ENCODE measurements around the gene BRS3.

- TF ChIP-seq CTCF (conservative IDR thresholded peaks at IDR 0.05 in 1 of 2, IDR thresholded peaks at IDR 0.05 in 1 of 2; ENCODE audit: low read depth in 1 of 2, low read length in 2 of 2) (no peak), EZH2 (IDR thresholded peaks at IDR 0.05; ENCODE audit: low read length, missing control alignments) (no peak)
These were observed 34.0 kb upstream of the BRS3 start for GRCh38 chrX:136453771-136454170.
